IMR-90 (cell line): Measurements from ENCODE around the gene KLHL9. TPM values are rescaled to one million over a fixed set of nuclear protein-coding genes. Genes with fewer than 3 reads are reported as not detected.

Experiments
- ATAC-seq: fragments of 200-7000 bp; cut with Tn5 transposase; 2 replicates; pipeline ENCODE4 v1.9.1; 2020; ENCODE audit warnings: low read depth, mild to moderate bottlenecking, moderate library complexity
- BruUV-seq: library from RNA; stranded (reverse); fragments of 400-500 nt; replicated peaks from 2 replicates; lab custom pipeline; 2021; lab: Mats Ljungman, UMichigan
- CTCF ChIA-PET: fragments of 300-600 bp; formaldehyde crosslinking; extraction: SDS; loops from one replicate; lab custom pipeline; 2021; ENCODE audit warnings: antibody characterized with exemption; lab: Yijun Ruan, JAX
- POLR2A ChIA-PET: fragments of 300-600 bp; sonication (Branson Sonifier 250); formaldehyde crosslinking; loops from one replicate; lab custom pipeline; 2022; ENCODE audit warnings: antibody characterized with exemption; ENCODE audit not compliant: unreplicated experiment; lab: Charles Lee
- DNase-seq: peaks from one replicate; pipeline ENCODE4 v3.0.0; 2013
- H2AFZ ChIP-seq: replicated peaks from 2 replicates; pipeline ENCODE3; 2013; ENCODE audit warnings: low read length, mild to moderate bottlenecking; ENCODE audit not compliant: poor library complexity
- H2AK5ac ChIP-seq: 2 replicates; pipeline ENCODE4 v1.6.1; 2013; ENCODE audit warnings: low read depth, low read length, inconsistent platforms
- H2AK9ac ChIP-seq: replicated peaks from 2 replicates; pipeline ENCODE3; 2013; ENCODE audit warnings: mild to moderate bottlenecking, low read depth, low read length, moderate library complexity; ENCODE audit not compliant: poor library complexity
- H2BK120ac ChIP-seq: 2 replicates; pipeline ENCODE4 v1.6.1; 2013; ENCODE audit warnings: low read depth, low read length, inconsistent platforms
- H2BK15ac ChIP-seq: 3 replicates; pipeline ENCODE4 v1.6.1; 2013; ENCODE audit warnings: low read depth, low read length, inconsistent platforms
- H2BK20ac ChIP-seq: 2 replicates; pipeline ENCODE4 v1.6.1; 2013; ENCODE audit warnings: low read depth, mild to moderate bottlenecking, inconsistent platforms, low read length, moderate library complexity
- H2BK5ac ChIP-seq: 2 replicates; pipeline ENCODE4 v1.6.1; 2013; ENCODE audit warnings: mild to moderate bottlenecking, low read depth, low read length, inconsistent platforms; ENCODE audit not compliant: poor library complexity, severe bottlenecking
- H3K14ac ChIP-seq: replicated peaks from 2 replicates; pipeline ENCODE4 v1.6.1; 2013; ENCODE audit warnings: low read depth, low read length, inconsistent platforms
- H3K18ac ChIP-seq: 2 replicates; pipeline ENCODE4 v1.6.1; 2013; ENCODE audit warnings: low read depth, low read length, control low read depth
- H3K23ac ChIP-seq: 2 replicates; pipeline ENCODE4 v1.6.1; 2013; ENCODE audit warnings: low read depth, low read length, inconsistent platforms
- H3K27ac ChIP-seq: 2 replicates; pipeline ENCODE4 v1.5.1; 2013; ENCODE audit warnings: mild to moderate bottlenecking, control low read depth, low read length; ENCODE audit not compliant: insufficient read depth
- H3K27me3 ChIP-seq: 2 replicates; pipeline ENCODE4 v1.6.1; 2013; ENCODE audit warnings: low read length; ENCODE audit not compliant: control insufficient read depth, insufficient read depth
- H3K36me3 ChIP-seq: 2 replicates; pipeline ENCODE4 v1.6.1; 2013; ENCODE audit warnings: low read length, mixed read lengths; ENCODE audit not compliant: control insufficient read depth, insufficient read depth
- H3K4ac ChIP-seq: 2 replicates; pipeline ENCODE4 v1.6.1; 2013; ENCODE audit warnings: low read depth, low read length, inconsistent platforms
- H3K4me1 ChIP-seq: 2 replicates; pipeline ENCODE4 v1.6.1; 2013; ENCODE audit warnings: low read length, mixed read lengths; ENCODE audit not compliant: control insufficient read depth, insufficient read depth
- H3K4me2 ChIP-seq: 2 replicates; pipeline ENCODE4 v1.6.1; 2013; ENCODE audit warnings: low read depth, mild to moderate bottlenecking, control low read depth, low read length, moderate library complexity
- H3K4me3 ChIP-seq: 2 replicates; pipeline ENCODE4 v1.5.1; 2013; ENCODE audit warnings: low read depth, mild to moderate bottlenecking, control low read depth, low read length, moderate library complexity; ENCODE audit not compliant: insufficient read depth
- H3K56ac ChIP-seq: 2 replicates; pipeline ENCODE4 v1.6.1; 2013; ENCODE audit warnings: low read length, inconsistent platforms; ENCODE audit not compliant: insufficient read depth; ENCODE audit errors: extremely low read depth
- H3K79me1 ChIP-seq, 2 experiments: 2 replicates each; pipeline ENCODE4 v1.6.1; 2013; ENCODE audit warnings: low read length in 2 of 2, inconsistent platforms in 1 of 2, low read depth in 1 of 2
- H3K9ac ChIP-seq: 2 replicates; pipeline ENCODE4 v1.6.1; 2013; ENCODE audit warnings: low read depth, low read length, control low read depth
- H3K9me1 ChIP-seq: 2 replicates; pipeline ENCODE4 v1.6.1; 2013; ENCODE audit warnings: low read length, inconsistent platforms; ENCODE audit not compliant: insufficient read depth
- H3K9me3 ChIP-seq: 2 replicates; pipeline ENCODE4 v1.6.1; 2013; ENCODE audit warnings: low read length; ENCODE audit not compliant: control insufficient read depth, insufficient read depth
- H4K20me1 ChIP-seq: 2 replicates; pipeline ENCODE4 v1.6.1; 2013; ENCODE audit warnings: low read length, inconsistent platforms; ENCODE audit not compliant: insufficient read depth
- H4K5ac ChIP-seq: 2 replicates; pipeline ENCODE4 v1.6.1; 2013; ENCODE audit warnings: mild to moderate bottlenecking, low read depth, low read length, control low read depth
- H4K8ac ChIP-seq, 2 experiments: 2 replicates each; pipeline ENCODE4 v1.6.1; 2013; ENCODE audit warnings: low read depth in 2 of 2, low read length in 2 of 2, control low read depth in 1 of 2, inconsistent platforms in 1 of 2
- H4K91ac ChIP-seq: 2 replicates; pipeline ENCODE4 v1.6.1; 2013; ENCODE audit warnings: low read depth, low read length, inconsistent platforms; ENCODE audit not compliant: insufficient read depth
- BHLHE40 ChIP-seq: fragments of 150-350 bp; IDR thresholded peaks from 2 replicates; pipeline ENCODE4 v1.6.1; 2016; ENCODE audit warnings: mild to moderate bottlenecking, low read depth, low read length
- CEBPB ChIP-seq: IDR thresholded peaks from 2 replicates; pipeline ENCODE4 v1.6.1; 2012; ENCODE audit warnings: low read depth, low read length, improper control_type of control experiment
- CHD1 ChIP-seq: IDR thresholded peaks from 2 replicates; pipeline ENCODE4 v1.6.1; 2012; ENCODE audit warnings: low read depth, low read length, improper control_type of control experiment
- CTCF ChIP-seq: conservative IDR thresholded peaks from 2 replicates; pipeline ENCODE4 v1.5.1; 2012; ENCODE audit warnings: mild to moderate bottlenecking, low read depth, low read length, improper control_type of control experiment
- ELK1 ChIP-seq: fragments of 150-350 bp; IDR thresholded peaks from 2 replicates; pipeline ENCODE4 v1.6.1; 2016; ENCODE audit warnings: low read depth, mild to moderate bottlenecking, low read length, moderate library complexity, borderline replicate concordance
- FOS ChIP-seq: fragments of 150-350 bp; IDR thresholded peaks from 2 replicates; pipeline ENCODE4 v1.6.1; 2016; ENCODE audit warnings: low read depth, low read length
- MAFK ChIP-seq: IDR thresholded peaks from 2 replicates; pipeline ENCODE4 v1.6.1; 2012; ENCODE audit warnings: low read depth, low read length, improper control_type of control experiment
- MAZ ChIP-seq: IDR thresholded peaks from 2 replicates; pipeline ENCODE4 v1.6.1; 2012; ENCODE audit warnings: low read depth, mild to moderate bottlenecking, low read length, improper control_type of control experiment, moderate library complexity, borderline replicate concordance
- MXI1 ChIP-seq: IDR thresholded peaks from 2 replicates; pipeline ENCODE4 v1.6.1; 2012; ENCODE audit warnings: low read depth, mild to moderate bottlenecking, low read length, moderate library complexity, borderline replicate concordance
- NFE2L2 ChIP-seq: fragments of 150-350 bp; IDR thresholded peaks from 2 replicates; pipeline ENCODE4 v1.6.1; 2016; ENCODE audit warnings: low read depth, mild to moderate bottlenecking, low read length
- POLR2A ChIP-seq: IDR thresholded peaks from 2 replicates; pipeline ENCODE4 v1.6.1; 2012; ENCODE audit warnings: mild to moderate bottlenecking, low read depth, low read length
- RCOR1 ChIP-seq: IDR thresholded peaks from 2 replicates; pipeline ENCODE4 v1.6.1; 2012; ENCODE audit warnings: mild to moderate bottlenecking, low read length, improper control_type of control experiment; ENCODE audit not compliant: insufficient replicate concordance
- RFX5 ChIP-seq: IDR thresholded peaks from 2 replicates; pipeline ENCODE4 v1.8.0; 2012; ENCODE audit warnings: low read depth, mild to moderate bottlenecking, low read length, moderate library complexity
- WGBS, 2 experiments: methylation state at CpG; one replicate each; pipeline versions ENCODE4 v1.1.5 to v1.1.7; 2013; ENCODE audit warnings: missing lambda C conversion rate in 2 of 2; ENCODE audit not compliant: insufficient read length in 1 of 2; ENCODE audit errors: extremely low coverage in 2 of 2; 5-methylcytosine and 5-hydroxymethylcytosine counted together
- dilution Hi-C: fragments of 300-500 bp; cut with HindIII; formaldehyde crosslinking; loops from one replicate; pipeline ENCODE4 v1.14.3; 2018; ENCODE audit warnings: low sequenced_read_pairs; ENCODE audit not compliant: unreplicated experiment
- in situ Hi-C: fragments of 300-500 bp; cut with MboI; formaldehyde crosslinking; loops from 3 replicates; pipeline ENCODE4 v1.14.3; 2019; ENCODE audit warnings: low sequenced_read_pairs, inconsistent platforms, mixed read lengths
- intact Hi-C: fragments of 100-400 bp; cut with micrococcal nuclease; formaldehyde crosslinking; loops from 2 replicates; pipeline ENCODE4 v1.10.0; 2022
- polyA plus RNA-seq, 3 experiments: library from polyadenylated mRNA; depleted of rRNA; stranded (reverse); fragments of >200 nt; gene quantifications; 2 replicates each; pipeline ENCODE4 v1.2.3, GENCODE V29; 2012; ENCODE audit warnings: low replicate concordance in 1 of 3
- total RNA-seq: library from RNA; depleted of rRNA; stranded (reverse); fragments of >200 nt; gene quantifications from 2 replicates; pipeline ENCODE4 v1.2.3, GENCODE V29; 2012
- TF ChIP-seq, protein P1 (sequence below): fragments of 150-350 bp; IDR thresholded peaks from 2 replicates; pipeline ENCODE4 v1.6.1; 2017; ENCODE audit warnings: mild to moderate bottlenecking, antibody characterized with exemption, low read length, low read depth

Gene KLHL9
- total and polyA plus RNA-seq, 2 of the 4 experiments (the other 2 are of a cell fraction): 12.9 to 46.4 TPM

DNA sequence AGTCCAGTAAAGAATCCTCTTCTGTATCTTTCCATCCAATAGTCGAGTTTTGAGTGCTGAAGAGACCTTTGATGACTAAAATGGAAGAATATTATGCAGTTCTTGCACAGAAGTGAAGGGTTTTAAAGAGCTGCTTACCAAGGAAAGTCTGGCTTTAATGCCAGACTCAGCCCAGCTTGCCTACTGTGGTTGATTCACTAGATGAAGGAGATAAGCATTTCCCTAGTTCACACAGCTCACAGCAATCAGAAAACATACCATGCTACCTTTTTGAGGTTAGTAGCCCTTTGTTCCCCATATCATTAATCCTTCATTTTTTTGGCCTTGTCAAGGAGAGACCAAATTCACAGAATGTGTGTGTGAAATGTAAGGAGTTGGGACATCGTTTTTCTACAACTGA, 45.4 kb downstream of the KLHL9 start:
- no peak overlapping the region for H2BK5ac ChIP-seq
- H3K79me1 ChIP-seq: no peaks in the 10 kb centered on the region
- no peaks in the 10 kb centered on the region for H3K4me1 ChIP-seq
- H2AFZ ChIP-seq: no peak overlapping the region
- H2BK20ac ChIP-seq: no peak overlapping the region
- no peak overlapping the region for H2BK120ac ChIP-seq
- no peak overlapping the region for H2BK15ac ChIP-seq
- DNase-seq: no peak
- H3K27me3 ChIP-seq: peaks cover 3% of the 10 kb centered on the region; the same call in 1 of the 2 replicates
- H4K91ac ChIP-seq: no peak overlapping the region
- H2AK9ac ChIP-seq: no peak overlapping the region
- no peak overlapping the region for H3K56ac ChIP-seq
- no peaks in the 10 kb centered on the region for H3K9me1 ChIP-seq
- no peak overlapping the region for H4K8ac ChIP-seq
- H3K4me2 ChIP-seq: no peak overlapping the region
- dilution Hi-C loops: no loop called here
- no CpG with 5 or more reads among the region's 2 CpGs for WGBS, 2 experiments
- H3K14ac ChIP-seq: no peak overlapping the region
- no peak overlapping the region for H3K27ac ChIP-seq
- H4K5ac ChIP-seq: no peak overlapping the region
- H3K4me3 ChIP-seq: no peak overlapping the region
- intact Hi-C loops: no loop called here
- H2AK5ac ChIP-seq: no peak overlapping the region
- H4K20me1 ChIP-seq: no peaks in the 10 kb centered on the region
- no peak overlapping the region for H3K4ac ChIP-seq
- H3K18ac ChIP-seq: no peak overlapping the region
- no peaks in the 10 kb centered on the region for H3K36me3 ChIP-seq
- BruUV-seq: no TSS peak
- no peak for ATAC-seq
- in situ Hi-C loops: no loop called here
- H3K23ac ChIP-seq: no peak overlapping the region
- H3K9ac ChIP-seq: no peak overlapping the region
- TF ChIP-seq MAFK (no peak), MXI1 (no peak), CTCF (no peak), MAZ (no peak), CHD1 (no peak), ELK1 (no peak), CEBPB (no peak), RCOR1 (no peak), FOS (no peak), NFE2L2 (no peak), BHLHE40 (no peak), POLR2A (no peak), RFX5 (no peak)
- TF ChIP-seq, protein P1, sequence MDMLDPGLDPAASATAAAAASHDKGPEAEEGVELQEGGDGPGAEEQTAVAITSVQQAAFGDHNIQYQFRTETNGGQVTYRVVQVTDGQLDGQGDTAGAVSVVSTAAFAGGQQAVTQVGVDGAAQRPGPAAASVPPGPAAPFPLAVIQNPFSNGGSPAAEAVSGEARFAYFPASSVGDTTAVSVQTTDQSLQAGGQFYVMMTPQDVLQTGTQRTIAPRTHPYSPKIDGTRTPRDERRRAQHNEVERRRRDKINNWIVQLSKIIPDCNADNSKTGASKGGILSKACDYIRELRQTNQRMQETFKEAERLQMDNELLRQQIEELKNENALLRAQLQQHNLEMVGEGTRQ: no peak
- H3K9me3 ChIP-seq: no peaks in the 10 kb centered on the region
- POLR2A ChIA-PET: no interaction called here
- CTCF ChIA-PET: no interaction called here
